ENCODE results near the gene ABCB1.

DNA sequence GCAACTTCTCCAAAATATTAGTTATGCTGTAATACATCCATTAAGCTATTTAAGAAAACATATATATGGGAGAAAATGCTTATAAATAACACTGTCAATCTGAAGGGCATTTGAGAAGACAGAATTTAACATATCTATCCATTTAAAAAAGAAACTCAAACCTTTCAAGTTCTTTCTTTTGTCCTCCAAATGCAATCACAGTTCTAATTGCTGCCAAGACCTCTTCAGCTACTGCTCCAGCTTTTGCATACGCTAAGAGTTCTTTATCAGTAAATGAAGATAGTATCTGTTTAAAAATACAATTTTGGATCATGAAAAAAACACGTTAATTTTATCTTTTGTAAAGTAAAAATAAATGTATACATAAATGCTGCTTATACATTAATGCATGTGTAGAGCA, 39.6 kb downstream of the ABCB1 start:
- TF ChIP-seq, protein P1, sequence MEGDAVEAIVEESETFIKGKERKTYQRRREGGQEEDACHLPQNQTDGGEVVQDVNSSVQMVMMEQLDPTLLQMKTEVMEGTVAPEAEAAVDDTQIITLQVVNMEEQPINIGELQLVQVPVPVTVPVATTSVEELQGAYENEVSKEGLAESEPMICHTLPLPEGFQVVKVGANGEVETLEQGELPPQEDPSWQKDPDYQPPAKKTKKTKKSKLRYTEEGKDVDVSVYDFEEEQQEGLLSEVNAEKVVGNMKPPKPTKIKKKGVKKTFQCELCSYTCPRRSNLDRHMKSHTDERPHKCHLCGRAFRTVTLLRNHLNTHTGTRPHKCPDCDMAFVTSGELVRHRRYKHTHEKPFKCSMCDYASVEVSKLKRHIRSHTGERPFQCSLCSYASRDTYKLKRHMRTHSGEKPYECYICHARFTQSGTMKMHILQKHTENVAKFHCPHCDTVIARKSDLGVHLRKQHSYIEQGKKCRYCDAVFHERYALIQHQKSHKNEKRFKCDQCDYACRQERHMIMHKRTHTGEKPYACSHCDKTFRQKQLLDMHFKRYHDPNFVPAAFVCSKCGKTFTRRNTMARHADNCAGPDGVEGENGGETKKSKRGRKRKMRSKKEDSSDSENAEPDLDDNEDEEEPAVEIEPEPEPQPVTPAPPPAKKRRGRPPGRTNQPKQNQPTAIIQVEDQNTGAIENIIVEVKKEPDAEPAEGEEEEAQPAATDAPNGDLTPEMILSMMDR (IDR thresholded peaks at IDR 0.05) = no peak
- TF ChIP-seq EZH2 (IDR thresholded peaks at IDR 0.05) = no peak
- no peak for TF ChIP-seq EZH2phosphoT487 (IDR thresholded peaks at IDR 0.05)
